Breast epithelium (tissue), 3 donors: ENCODE measurements around the gene CEP120.

ENCODE experiments used
- CTCF ChIP-seq, 3 donors: fragments of 450-650 bp; IDR thresholded peaks; one replicate each; pipeline ENCODE4 v1.5.1; 2016 to 2017; ENCODE audit warnings: antibody characterized with exemption in 3 of 3, mild to moderate bottlenecking in 3 of 3, moderate library complexity in 3 of 3
- POLR2A ChIP-seq: fragments of 450-650 bp; IDR thresholded peaks from one replicate; pipeline ENCODE4 v1.6.1; 2016; ENCODE audit warnings: antibody characterized with exemption, mild to moderate bottlenecking, moderate library complexity
- POLR2AphosphoS5 ChIP-seq, 3 donors: sonication (generic); formaldehyde crosslinking; IDR thresholded peaks; one replicate each; pipeline ENCODE4 v1.6.1; 2017; ENCODE audit warnings: antibody characterized with exemption in 3 of 3

DNA sequence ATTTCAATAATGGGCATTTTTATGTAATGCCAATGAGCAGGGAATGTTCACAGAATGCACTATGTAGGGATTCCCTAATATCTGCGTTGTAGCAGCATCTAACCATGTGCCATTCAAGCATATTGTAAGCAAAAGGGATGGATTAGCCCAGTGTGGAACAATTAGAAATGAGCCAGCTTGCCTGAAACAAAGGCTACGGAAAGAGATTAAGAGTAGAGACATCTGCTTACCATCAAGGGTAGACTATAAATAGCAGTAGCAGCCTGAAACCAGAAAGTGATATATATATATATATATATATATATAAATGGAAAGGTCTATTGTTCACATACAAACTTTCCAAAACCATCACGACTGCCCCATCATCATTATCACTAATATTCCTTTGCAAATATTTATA, 31.9 kb upstream of the CEP120 start:
- TF ChIP-seq POLR2A, result no peak
- no peak for TF ChIP-seq CTCF (IDR thresholded peaks at IDR 0.05)
- TF ChIP-seq POLR2AphosphoS5 (IDR thresholded peaks at IDR 0.05), result no peak
